H9 (cell line): ENCODE measurements around the gene SYNE3. TPM values are rescaled to one million over a fixed set of nuclear protein-coding genes. Genes with fewer than 3 reads are reported as not detected.

Source experiments
- DNase-seq: peaks from one replicate; pipeline ENCODE4 v3.0.0-alpha.2; 2017
- H2AFZ ChIP-seq: one replicate; pipeline ENCODE4 v1.6.1; 2013; ENCODE audit warnings: mild to moderate bottlenecking, low read length, control low read depth, moderate library complexity
- H2AK5ac ChIP-seq: 2 replicates; pipeline ENCODE4 v1.6.1; 2013; ENCODE audit warnings: low read length, control low read depth, mixed read lengths; ENCODE audit not compliant: insufficient read length
- H2BK120ac ChIP-seq: one replicate; pipeline ENCODE4 v1.6.1; 2013; ENCODE audit warnings: low read depth, mild to moderate bottlenecking, low read length, control low read depth, inconsistent platforms; ENCODE audit not compliant: poor library complexity, severe bottlenecking
- H2BK12ac ChIP-seq: 2 replicates; pipeline ENCODE4 v1.6.1; 2013; ENCODE audit warnings: low read length, control low read depth, mixed read lengths, low read depth; ENCODE audit not compliant: insufficient read length
- H2BK15ac ChIP-seq: 2 replicates; pipeline ENCODE4 v1.6.1; 2013; ENCODE audit warnings: low read depth, low read length, control low read depth
- H2BK20ac ChIP-seq: one replicate; pipeline ENCODE4 v1.6.1; 2013; ENCODE audit warnings: low read depth, mild to moderate bottlenecking, low read length, control low read depth, inconsistent platforms; ENCODE audit not compliant: poor library complexity, severe bottlenecking
- H2BK5ac ChIP-seq: 2 replicates; pipeline ENCODE4 v1.6.1; 2013; ENCODE audit warnings: low read length, control low read depth, mixed read lengths; ENCODE audit not compliant: insufficient read length
- H3K14ac ChIP-seq: 2 replicates; pipeline ENCODE4 v1.6.1; 2013; ENCODE audit warnings: low read length, control low read depth; ENCODE audit not compliant: insufficient read depth
- H3K18ac ChIP-seq: 2 replicates; pipeline ENCODE4 v1.6.1; 2013; ENCODE audit warnings: low read depth, mild to moderate bottlenecking, mixed read lengths, low read length, control low read depth; ENCODE audit not compliant: insufficient read length
- H3K23ac ChIP-seq: 2 replicates; pipeline ENCODE4 v1.6.1; 2013; ENCODE audit warnings: low read length, control low read depth, mixed read lengths, low read depth; ENCODE audit not compliant: insufficient read length
- H3K23me2 ChIP-seq: 2 replicates; pipeline ENCODE4 v1.6.1; 2013; ENCODE audit warnings: low read depth, mild to moderate bottlenecking, mixed read lengths, low read length, control low read depth; ENCODE audit not compliant: insufficient read length, poor library complexity, severe bottlenecking
- H3K27ac ChIP-seq: 2 replicates; pipeline ENCODE4 v1.5.1; 2013; ENCODE audit warnings: low read length, control low read depth, mixed read lengths, low read depth; ENCODE audit not compliant: insufficient read length
- H3K27me3 ChIP-seq: 2 replicates; pipeline ENCODE4 v1.6.1; 2013; ENCODE audit warnings: low read length, control low read depth, inconsistent platforms; ENCODE audit not compliant: insufficient read depth
- H3K4ac ChIP-seq: 2 replicates; pipeline ENCODE4 v1.6.1; 2013; ENCODE audit warnings: low read depth, mild to moderate bottlenecking, control low read depth, inconsistent platforms, low read length, moderate library complexity
- H3K4me1 ChIP-seq: 2 replicates; pipeline ENCODE4 v1.6.1; 2013; ENCODE audit warnings: low read length, control low read depth, inconsistent platforms; ENCODE audit not compliant: insufficient read depth
- H3K4me2 ChIP-seq: 2 replicates; pipeline ENCODE4 v1.6.1; 2013; ENCODE audit warnings: low read length, control low read depth, mixed read lengths; ENCODE audit not compliant: insufficient read length, insufficient read depth
- H3K56ac ChIP-seq: 2 replicates; pipeline ENCODE4 v1.6.1; 2013; ENCODE audit warnings: low read depth, mild to moderate bottlenecking, mixed read lengths, low read length, control low read depth; ENCODE audit not compliant: insufficient read length
- H3K79me1 ChIP-seq: 2 replicates; pipeline ENCODE4 v1.6.1; 2013; ENCODE audit warnings: low read depth, mild to moderate bottlenecking, moderate library complexity, low read length, control low read depth, inconsistent platforms; ENCODE audit not compliant: insufficient read depth, poor library complexity, severe bottlenecking
- H3K79me2 ChIP-seq: 2 replicates; pipeline ENCODE4 v1.6.1; 2013; ENCODE audit warnings: low read length, control low read depth, inconsistent platforms; ENCODE audit not compliant: insufficient read depth
- H3K9ac ChIP-seq: 2 replicates; pipeline ENCODE4 v1.6.1; 2013; ENCODE audit warnings: low read length, control low read depth, mixed read lengths; ENCODE audit not compliant: insufficient read length; ENCODE audit errors: extremely low read depth
- H3K9me3 ChIP-seq: one replicate; pipeline ENCODE4 v1.6.1; 2013; ENCODE audit warnings: low read depth, low read length, inconsistent platforms; ENCODE audit not compliant: control insufficient read depth
- H3T11ph ChIP-seq: one replicate; pipeline ENCODE4 v1.6.1; 2013; ENCODE audit warnings: mild to moderate bottlenecking, low read length, control low read depth, inconsistent platforms
- H4K20me1 ChIP-seq: one replicate; pipeline ENCODE4 v1.6.1; 2013; ENCODE audit not compliant: control insufficient read depth, insufficient read length, insufficient read depth
- H4K5ac ChIP-seq: 2 replicates; pipeline ENCODE4 v1.6.1; 2013; ENCODE audit warnings: low read depth, mild to moderate bottlenecking, mixed read lengths, low read length, control low read depth; ENCODE audit not compliant: insufficient read length
- H4K8ac ChIP-seq: replicated peaks from 2 replicates; pipeline ENCODE4 v1.6.1; 2013; ENCODE audit warnings: low read length, control low read depth, mixed read lengths, low read depth; ENCODE audit not compliant: insufficient read length
- H4K91ac ChIP-seq: 2 replicates; pipeline ENCODE4 v1.6.1; 2013; ENCODE audit warnings: low read depth, mild to moderate bottlenecking, moderate library complexity, mixed read lengths, low read length, control low read depth; ENCODE audit not compliant: insufficient read length
- H3K27ac Mint-ChIP-seq, 3 experiments: 2 replicates in 2 of 3; 3 replicates in 1 of 3; pipeline ENCODE4 v1.8.0; 2020 to 2021; ENCODE audit warnings: mixed read lengths in 3 of 3, mild to moderate bottlenecking in 1 of 3, moderate library complexity in 1 of 3
- H3K27me3 Mint-ChIP-seq: 2 replicates; pipeline ENCODE4 v1.8.0; 2021; ENCODE audit warnings: low read depth, mild to moderate bottlenecking, moderate library complexity, mixed read lengths
- H3K36me3 Mint-ChIP-seq, 3 experiments: 2 replicates in 2 of 3; 3 replicates in 1 of 3; pipeline ENCODE4 v1.8.0; 2020 to 2021; ENCODE audit warnings: low read depth in 3 of 3, mixed read lengths in 3 of 3; ENCODE audit not compliant: insufficient read depth in 1 of 3
- H3K4me1 Mint-ChIP-seq, 2 experiments: 2 replicates each; pipeline ENCODE4 v1.8.0; 2020; ENCODE audit warnings: mixed read lengths in 2 of 2
- H3K4me3 Mint-ChIP-seq, 2 experiments: 2 replicates in 1 of 2; 3 replicates in 1 of 2; pipeline ENCODE4 v1.8.0; 2020 to 2021; ENCODE audit warnings: mild to moderate bottlenecking in 2 of 2, mixed read lengths in 2 of 2, moderate library complexity in 1 of 2
- H3K9me3 Mint-ChIP-seq, 2 experiments: 2 replicates in 1 of 2; 3 replicates in 1 of 2; pipeline ENCODE4 v1.8.0; 2020; ENCODE audit warnings: mild to moderate bottlenecking in 2 of 2, mixed read lengths in 2 of 2, moderate library complexity in 1 of 2
- WGBS: extraction: QIAGEN DNeasy Blood & Tissue Kit; methylation state at CpG from one replicate; pipeline ENCODE4 v1.1.7; 2013; ENCODE audit warnings: missing lambda C conversion rate, low lambda C conversion rate, mixed read lengths; ENCODE audit not compliant: insufficient read length; ENCODE audit errors: extremely low coverage; 5-methylcytosine and 5-hydroxymethylcytosine counted together
- total RNA-seq: library from RNA; stranded (reverse); gene quantifications from 2 replicates; pipeline ENCODE4 v1.2.1, GENCODE V29; 2021
- TF ChIP-seq, protein P1 (sequence below): fragments of 200-600 bp; sonication (generic); conservative IDR thresholded peaks from 3 replicates; pipeline ENCODE4 v1.8.0; 2021; ENCODE audit warnings: antibody characterized with exemption, mild to moderate bottlenecking

The SYNE3 gene
- total RNA-seq, 1 experiment from 2014 or later = 0.11 TPM

GRCh38 chr14:95488376-95489213, 27.9 kb downstream of the SYNE3 start:
- Histone ChIP-seq H3K18ac (no peak overlapping the region), H4K91ac (no peak overlapping the region), H3K23ac (no peak overlapping the region), H4K8ac (no peak overlapping the region), H2BK20ac (no peak overlapping the region), H2AFZ (no peak overlapping the region), H3K27ac (no peak overlapping the region), H3K9me3 (no peaks in the 10 kb centered on the region), H3K27me3 (no peaks in the 10 kb centered on the region), H3K4ac (no peak overlapping the region), H3K9ac (no peak overlapping the region), H3K14ac (no peak overlapping the region), H3T11ph (no peak overlapping the region), H2BK15ac (no peak overlapping the region), H3K23me2 (no peaks in the 10 kb centered on the region), H2BK5ac (no peak overlapping the region), H2AK5ac (no peak overlapping the region), H3K4me1 (no peaks in the 10 kb centered on the region), H3K79me2 (no peaks in the 10 kb centered on the region), H3K4me2 (no peak overlapping the region), H4K5ac (no peak overlapping the region), H2BK12ac (no peak overlapping the region), H2BK120ac (no peak overlapping the region), H3K56ac (no peak overlapping the region), H4K20me1 (no peaks in the 10 kb centered on the region), H3K79me1 (no peaks in the 10 kb centered on the region)
- H3K27ac Mint-ChIP-seq = no peak overlapping the region
- H3K36me3 Mint-ChIP-seq = no peaks in the 10 kb centered on the region
- peaks cover 18 to 25% of the 10 kb centered on the region in 2 experiments for H3K4me1 Mint-ChIP-seq
- H3K9me3 Mint-ChIP-seq = peaks cover 0 to 3% of the 10 kb centered on the region in 2 experiments; a peak in 1 of 5 replicates
- WGBS = no CpG with 5 or more reads among the region's 6 CpGs
- TF ChIP-seq, protein P1, sequence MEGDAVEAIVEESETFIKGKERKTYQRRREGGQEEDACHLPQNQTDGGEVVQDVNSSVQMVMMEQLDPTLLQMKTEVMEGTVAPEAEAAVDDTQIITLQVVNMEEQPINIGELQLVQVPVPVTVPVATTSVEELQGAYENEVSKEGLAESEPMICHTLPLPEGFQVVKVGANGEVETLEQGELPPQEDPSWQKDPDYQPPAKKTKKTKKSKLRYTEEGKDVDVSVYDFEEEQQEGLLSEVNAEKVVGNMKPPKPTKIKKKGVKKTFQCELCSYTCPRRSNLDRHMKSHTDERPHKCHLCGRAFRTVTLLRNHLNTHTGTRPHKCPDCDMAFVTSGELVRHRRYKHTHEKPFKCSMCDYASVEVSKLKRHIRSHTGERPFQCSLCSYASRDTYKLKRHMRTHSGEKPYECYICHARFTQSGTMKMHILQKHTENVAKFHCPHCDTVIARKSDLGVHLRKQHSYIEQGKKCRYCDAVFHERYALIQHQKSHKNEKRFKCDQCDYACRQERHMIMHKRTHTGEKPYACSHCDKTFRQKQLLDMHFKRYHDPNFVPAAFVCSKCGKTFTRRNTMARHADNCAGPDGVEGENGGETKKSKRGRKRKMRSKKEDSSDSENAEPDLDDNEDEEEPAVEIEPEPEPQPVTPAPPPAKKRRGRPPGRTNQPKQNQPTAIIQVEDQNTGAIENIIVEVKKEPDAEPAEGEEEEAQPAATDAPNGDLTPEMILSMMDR = no peak
- no peaks in the 10 kb centered on the region for H3K27me3 Mint-ChIP-seq
- no peak for DNase-seq
- H3K4me3 Mint-ChIP-seq = no peak overlapping the region
